NT2/D1 (cell line): ENCODE results near the gene TNFAIP8L3.

Source experiments
- SUZ12 ChIP-seq: IDR thresholded peaks from 2 replicates; pipeline ENCODE4 v1.6.1; 2011; ENCODE audit not compliant: insufficient read length, insufficient read depth; ENCODE audit errors: extremely low read depth
- YY1 ChIP-seq: IDR thresholded peaks from 2 replicates; pipeline ENCODE4 v1.6.1; 2011; ENCODE audit not compliant: insufficient read length, insufficient read depth

- TF ChIP-seq YY1 (no peak), SUZ12 (no peak)
Observed at GRCh38 chr15:51074926-51075325, 19.8 kb downstream of the TNFAIP8L3 start.
